ENCODE results near the gene RSKR. TPM values are rescaled to one million over a fixed set of nuclear protein-coding genes. Genes with fewer than 3 reads are reported as not detected.
A peak's percentile ranks its signal among the peaks of the same experiment; 100 is the strongest.

Gene RSKR
- total and polyA plus RNA-seq, 8 donors = 2.2 to 6.9 (median 3.4) TPM

GRCh38 chr17:28573966-28574480, 40.0 kb downstream of the RSKR start:
- intact Hi-C loops (cut with DNase I) = no loop called here
- Histone ChIP-seq H3K4me3 (no peak overlapping the region), H3K9me3 (no peaks in the 10 kb centered on the region), H3K4me1 (peaks cover 6 to 19% (median 9%) of the 10 kb centered on the region in 3 donors), H3K36me3 (no peaks in the 10 kb centered on the region), H3K27ac (no peak overlapping the region), H3K27me3 (no peaks in the 10 kb centered on the region)
- DNase-seq = peak in 1 of 6 donors; percentile 46
- WGBS, 2 donors = 86 to 95% methylated on average over 6 of the region's 6 CpGs
- no peak for FAIRE-seq
- ATAC-seq = no peak
- TF ChIP-seq CTCF (IDR thresholded peaks at IDR 0.05) = no peak

- Histone ChIP-seq H3K27ac (no peak overlapping the region), H3K4me1 (peaks cover 6 to 19% (median 9%) of the 10 kb centered on the region in 3 donors), H3K36me3 (no peaks in the 10 kb centered on the region), H3K27me3 (no peaks in the 10 kb centered on the region), H3K4me3 (no peak overlapping the region), H3K9me3 (no peaks in the 10 kb centered on the region)
- 91 to 95% methylated on average over 9 of the region's 9 CpGs for WGBS, 2 donors
- intact Hi-C loops (cut with DNase I) = no loop called here
- no peak for FAIRE-seq
- DNase-seq = peak in 1 of 6 donors; percentile 42
- no peak for TF ChIP-seq CTCF (IDR thresholded peaks at IDR 0.05)
- ATAC-seq = no peak
Measured at GRCh38 chr17:28573521-28573920, 40.5 kb downstream of the RSKR start.

GRCh38 chr17:28573040-28573380, 41.0 kb downstream of the RSKR start:
- H3K36me3 ChIP-seq = no peaks in the 10 kb centered on the region
- H3K27ac ChIP-seq = no peak overlapping the region
- H3K4me1 ChIP-seq = peaks cover 6 to 19% (median 9%) of the 10 kb centered on the region in 3 donors
- no peaks in the 10 kb centered on the region for H3K27me3 ChIP-seq
- DNase-seq = no peak
- intact Hi-C loops (cut with DNase I) = no loop called here
- no peak for FAIRE-seq
- ATAC-seq = no peak
- no peak for TF ChIP-seq CTCF (IDR thresholded peaks at IDR 0.05)
- no peaks in the 10 kb centered on the region for H3K9me3 ChIP-seq
- no peak overlapping the region for H3K4me3 ChIP-seq

- intact Hi-C loops (cut with DNase I) = no loop called here
- 53 to 56% methylated on average over 5 of the region's 5 CpGs for WGBS, 2 donors
- Histone ChIP-seq H3K27ac (no peak overlapping the region), H3K4me3 (peak overlapping the region in 3 of 4 donors; percentile 80 to 90 (median 88)), H3K9me3 (no peaks in the 10 kb centered on the region), H3K4me1 (peaks cover 6 to 19% (median 9%) of the 10 kb centered on the region in 3 donors), H3K27me3 (no peaks in the 10 kb centered on the region), H3K36me3 (no peaks in the 10 kb centered on the region)
- ATAC-seq = no peak
- FAIRE-seq = no peak
- peak in 2 of 6 donors; percentile 38 to 43 for DNase-seq
- no peak for TF ChIP-seq CTCF (IDR thresholded peaks at IDR 0.05)
Measured at GRCh38 chr17:28572259-28573039, 41.5 kb downstream of the RSKR start.
